ENCODE measurements around the gene JPH3. TPM values are rescaled to one million over a fixed set of nuclear protein-coding genes. Genes with fewer than 3 reads are reported as not detected.

The JPH3 gene
- polyA plus RNA-seq, 3 donors = 1.0 to 1.2 (median 1.1) TPM

DNA sequence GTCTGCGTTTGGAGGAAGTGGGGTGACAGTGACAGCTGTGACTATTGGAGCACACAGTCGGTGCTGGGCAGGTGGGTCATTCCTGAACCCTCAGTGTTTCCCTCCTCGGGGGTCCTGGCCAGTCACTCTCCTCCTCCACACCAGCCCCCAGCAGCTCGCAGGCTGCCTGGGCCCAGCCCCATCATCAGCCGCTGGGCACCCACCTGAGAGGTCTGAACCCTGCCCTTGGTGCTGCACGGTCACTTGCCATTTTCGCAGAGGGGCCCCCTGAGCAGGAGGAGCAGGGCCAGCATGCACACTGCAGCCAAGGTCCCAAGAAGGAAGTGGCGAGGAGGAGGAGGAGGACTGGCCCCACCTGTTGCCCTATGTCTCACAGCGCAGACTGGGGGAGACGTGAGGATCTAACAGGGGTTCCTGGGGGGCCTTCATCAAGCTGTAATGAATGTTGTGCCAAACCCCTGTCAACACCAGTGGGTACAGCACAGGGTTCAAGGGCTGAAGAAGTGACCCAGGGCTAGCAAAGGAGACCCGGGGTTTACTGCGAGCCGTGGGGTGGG, 23.0 kb downstream of the JPH3 start:
- DNase-seq = no peak

DNA sequence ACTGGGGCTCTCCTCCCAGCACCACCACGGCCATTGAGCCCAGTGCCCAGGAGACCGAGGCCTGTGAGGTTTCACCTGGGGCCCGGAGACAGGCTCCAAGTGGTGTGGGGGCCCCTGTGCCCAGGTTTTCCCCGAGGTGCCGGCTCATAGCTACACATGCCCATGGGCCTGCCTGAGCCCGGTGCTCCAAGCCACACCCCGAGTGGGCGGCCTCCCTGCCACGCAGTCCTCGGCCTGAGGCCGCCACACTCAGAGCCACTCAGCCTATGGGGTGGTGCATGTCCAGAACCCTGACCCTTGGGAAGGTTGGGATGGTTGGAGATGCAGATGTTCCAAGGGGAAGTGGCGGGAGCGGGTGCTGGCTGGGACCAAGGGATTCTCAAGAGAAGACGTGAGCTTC, 24.1 kb downstream of the JPH3 start:
- DNase-seq = no peak

DNA sequence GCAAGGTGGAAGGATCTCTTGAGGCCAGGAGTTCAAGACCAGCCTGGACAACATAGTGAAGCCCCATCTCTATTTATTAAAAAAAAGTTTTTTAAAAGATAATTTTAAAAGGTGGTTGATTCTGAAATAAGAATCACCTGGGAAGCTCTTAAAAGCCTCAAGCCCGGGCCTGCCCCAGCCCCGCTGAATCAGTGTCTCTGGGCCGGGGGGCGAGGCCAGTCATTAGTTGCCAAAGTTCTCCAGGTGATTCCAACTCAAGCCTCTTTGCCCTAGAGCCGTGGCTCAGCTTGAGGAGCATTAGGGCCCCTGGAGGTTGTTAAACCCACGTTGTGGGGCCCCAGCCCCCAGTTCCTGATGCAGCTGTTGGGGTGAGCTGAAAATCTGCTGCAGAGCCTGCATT, 24.6 kb downstream of the JPH3 start:
- no peak for DNase-seq

DNA sequence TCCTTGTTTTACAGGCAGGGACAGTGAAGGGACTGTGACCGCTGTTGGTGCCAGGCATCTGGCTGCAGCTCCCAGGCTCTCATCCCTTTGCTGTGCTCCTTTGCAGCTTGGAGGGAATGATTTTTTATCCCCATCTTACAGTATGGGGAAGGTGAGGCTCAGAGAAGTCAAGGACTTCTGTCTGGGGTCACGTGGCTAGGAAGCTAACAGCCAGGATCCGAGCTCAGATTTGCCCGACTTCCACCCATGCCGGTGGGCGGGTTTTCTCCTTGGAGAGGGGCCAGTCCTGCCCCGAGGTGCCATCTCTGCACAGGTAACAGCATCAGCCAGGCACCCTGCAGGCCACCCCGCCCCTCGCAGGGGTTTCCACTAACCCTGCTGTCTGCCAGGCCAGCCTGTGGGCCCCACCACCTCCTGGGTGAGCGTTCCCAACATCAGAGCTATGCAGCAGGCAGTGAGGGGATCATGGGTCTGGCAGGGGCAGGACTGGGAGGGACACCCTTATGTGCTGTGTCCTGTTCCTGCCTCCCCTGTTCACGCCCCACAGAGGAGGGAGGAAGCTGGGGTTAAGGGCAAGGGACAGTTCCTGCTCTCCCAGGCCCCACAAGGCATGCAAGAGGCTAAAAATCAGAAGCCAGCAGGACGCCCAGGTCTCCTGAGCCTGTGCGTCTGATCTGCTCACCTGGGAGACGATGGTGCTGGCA, 25.4 kb downstream of the JPH3 start:
- DNase-seq = no peak

DNA sequence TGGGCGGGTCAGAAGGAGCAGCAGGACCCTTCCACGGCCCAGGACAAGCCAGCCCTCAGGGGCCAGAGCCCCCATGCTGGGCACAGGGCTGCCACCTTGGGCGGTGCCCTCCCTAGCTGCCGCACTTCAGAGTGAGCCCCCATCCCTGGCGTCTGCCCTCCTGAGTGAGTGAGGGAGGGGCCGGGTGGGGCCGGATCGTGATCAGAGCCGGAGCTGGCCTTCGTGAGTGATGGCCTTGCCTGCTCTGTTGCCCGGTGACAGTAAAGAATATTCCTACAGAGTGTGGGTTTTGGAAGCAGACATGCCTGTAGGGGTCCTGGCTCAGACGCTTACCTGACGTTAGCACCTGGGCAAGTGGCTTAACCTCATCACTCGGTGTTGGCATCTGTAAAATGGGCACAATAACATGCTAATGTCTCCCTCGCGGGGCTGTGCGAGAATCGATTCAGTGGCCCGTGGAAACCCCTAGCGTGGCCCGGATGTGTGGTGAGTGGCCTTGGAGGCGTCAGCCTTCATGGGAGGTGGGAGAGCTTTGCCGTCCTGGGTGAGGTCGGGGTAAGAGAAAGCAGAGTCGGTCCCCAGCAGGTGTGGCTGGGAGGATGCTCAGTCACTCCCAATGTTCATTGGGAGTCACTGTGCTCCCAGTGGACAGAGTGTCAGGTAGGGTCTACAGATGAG, 26.1 kb downstream of the JPH3 start:
- no peak for DNase-seq

DNA sequence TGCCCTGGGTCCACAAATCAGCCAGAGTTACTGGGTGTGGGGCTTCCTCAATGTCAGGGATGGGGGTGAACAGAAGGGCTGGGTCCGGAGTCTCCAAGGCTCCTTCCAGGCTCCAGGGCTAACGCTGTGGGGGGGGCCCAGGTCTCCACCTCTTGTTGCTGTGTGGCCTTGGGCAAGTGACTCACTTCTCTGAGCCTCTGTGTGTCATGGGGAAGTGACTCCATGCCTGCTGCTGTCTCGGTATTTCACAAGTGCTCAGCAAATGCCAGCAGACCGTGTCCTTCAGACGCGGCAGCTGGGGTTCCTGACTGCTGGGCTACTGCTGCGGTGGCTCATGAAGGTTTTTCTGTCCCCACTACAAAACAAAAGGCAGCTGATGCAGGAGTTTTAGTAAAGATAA, 26.6 kb downstream of the JPH3 start:
- DNase-seq = no peak

DNA sequence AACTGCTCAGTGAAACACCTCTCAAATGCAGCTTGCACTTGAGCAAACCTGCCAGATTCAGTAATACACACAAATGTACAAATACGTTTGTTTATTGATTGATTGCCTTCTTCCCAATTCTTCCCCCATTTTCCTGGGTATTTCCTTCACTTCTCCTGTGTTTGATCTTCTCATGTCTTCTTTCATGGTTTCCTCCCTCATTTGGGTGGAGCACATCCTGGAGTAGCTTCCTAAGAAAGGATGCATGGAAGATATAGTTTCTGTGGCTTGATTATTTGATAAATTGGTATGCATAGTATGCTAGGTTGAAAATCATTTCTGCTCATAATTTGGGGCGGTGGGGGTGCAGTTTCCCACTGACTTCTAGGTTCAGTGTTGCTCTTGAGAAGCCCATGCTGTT, 28.8 kb downstream of the JPH3 start:
- no peak for DNase-seq

DNA sequence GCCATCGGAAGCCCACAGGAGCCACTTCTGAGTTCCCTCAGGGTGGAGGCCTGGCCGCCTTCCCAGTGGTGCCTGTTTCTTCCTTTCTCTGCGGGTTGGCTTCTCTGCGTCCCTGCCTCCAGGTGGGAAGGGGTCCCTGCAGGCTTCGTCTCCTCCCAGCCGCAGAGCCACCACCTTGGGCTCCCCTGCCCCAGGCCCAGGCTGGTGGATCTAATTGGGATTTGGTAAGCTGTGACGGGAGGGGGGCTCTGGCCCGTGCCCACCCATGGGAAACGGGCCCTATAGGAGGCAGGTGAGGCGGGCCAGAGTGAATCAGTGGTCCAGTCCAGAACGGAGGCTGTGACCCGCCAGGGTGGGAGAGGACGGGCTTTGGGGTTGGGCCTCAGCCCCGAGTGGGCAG, 32.1 kb downstream of the JPH3 start:
- no peak for DNase-seq

DNA sequence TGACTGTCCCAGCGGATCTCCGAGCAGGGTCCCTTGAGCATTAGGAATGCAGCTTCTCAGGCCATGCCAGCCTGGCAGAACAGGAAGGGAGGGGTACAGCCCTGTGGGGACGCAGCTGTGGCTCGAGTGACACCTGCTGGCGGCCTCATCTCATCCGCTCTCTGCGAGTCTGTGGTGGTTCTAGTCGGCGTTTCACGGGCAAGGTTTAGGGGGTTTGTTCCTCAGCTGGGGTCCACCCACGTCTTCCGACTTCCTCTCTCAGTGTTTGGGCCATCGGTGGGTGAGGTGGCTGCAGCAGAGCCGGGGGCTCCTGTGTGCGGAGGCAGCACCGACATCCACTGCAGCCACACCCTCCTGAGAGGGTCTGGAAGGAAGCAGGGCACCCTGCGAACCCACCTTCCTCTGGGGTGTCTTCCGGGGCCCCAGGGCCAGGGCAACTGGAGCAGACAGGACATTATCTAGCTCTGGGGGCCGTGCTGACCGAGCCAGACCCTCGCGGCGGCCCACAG, 33.3 kb downstream of the JPH3 start:
- no peak for DNase-seq

DNA sequence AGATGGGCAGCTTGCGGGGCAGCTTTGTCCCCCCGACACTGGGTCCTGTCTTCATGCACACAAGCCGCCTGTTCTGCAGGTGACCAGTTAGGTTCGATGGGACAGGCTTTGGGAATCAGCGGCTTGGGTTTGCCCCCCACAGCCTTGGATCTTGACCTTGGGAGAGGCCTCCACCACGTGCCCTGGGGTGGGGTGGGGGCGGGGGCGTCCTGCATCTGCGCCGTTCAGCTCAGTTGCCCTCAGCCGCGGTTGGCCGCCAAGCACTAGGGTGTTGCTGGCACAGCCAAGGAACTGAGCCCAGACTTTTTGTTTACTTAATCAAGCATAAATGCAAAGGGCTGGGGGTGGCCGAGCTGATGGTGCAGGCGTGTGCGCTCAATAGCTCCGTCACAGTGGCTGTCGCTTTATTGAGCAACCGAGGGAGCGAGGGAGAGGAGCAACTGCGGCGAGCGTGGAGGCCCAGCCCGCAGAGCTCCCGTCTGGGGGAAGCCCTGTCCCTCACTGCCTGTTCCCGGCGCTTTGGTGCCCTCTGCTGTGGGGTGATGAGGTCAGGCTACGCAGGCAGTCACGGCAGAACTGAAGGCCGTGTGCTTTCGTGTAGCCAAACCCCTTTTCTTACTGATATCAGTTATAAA, 33.9 kb downstream of the JPH3 start:
- DNase-seq = peak; percentile 51

DNA sequence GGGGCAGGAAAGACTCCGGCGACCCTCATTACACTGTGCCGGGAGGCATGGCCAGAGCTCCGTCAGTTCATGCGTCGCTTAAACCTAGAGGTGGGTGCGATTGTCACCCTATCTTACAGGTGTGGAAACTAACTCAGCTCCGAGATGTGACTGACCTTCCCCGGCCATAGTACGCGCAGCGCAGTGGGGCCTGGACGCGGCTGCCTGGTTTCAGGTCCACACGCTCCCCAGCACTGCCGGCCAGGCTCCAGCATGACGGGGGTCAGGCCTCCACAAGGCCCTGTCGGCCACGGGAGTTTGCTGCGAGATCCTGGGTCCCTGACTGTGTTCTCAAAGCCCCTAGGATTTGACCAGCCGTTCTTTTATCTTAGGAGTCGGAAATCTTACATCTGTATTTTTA, 34.4 kb downstream of the JPH3 start:
- DNase-seq = no peak

DNA sequence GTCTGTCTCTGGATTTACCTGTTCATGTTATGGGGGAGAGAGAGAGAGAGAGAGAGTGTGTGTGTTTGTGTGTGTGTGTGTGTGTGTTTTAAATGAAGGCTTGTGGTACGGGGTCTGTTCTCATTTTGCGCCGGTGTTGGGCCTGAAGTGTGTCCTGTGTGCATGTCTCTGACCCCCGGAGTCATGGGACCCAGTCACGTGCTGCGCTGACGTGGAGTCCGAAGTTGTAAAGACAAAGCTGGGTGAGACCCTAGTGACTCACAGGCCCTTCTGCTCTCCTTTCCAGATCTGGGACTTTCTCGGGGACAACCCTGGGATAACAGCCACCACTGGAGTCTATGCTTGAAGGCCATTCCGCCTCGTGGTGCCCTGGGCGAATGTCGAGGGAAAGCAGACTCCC, 35.0 kb downstream of the JPH3 start:
- DNase-seq = no peak

DNA sequence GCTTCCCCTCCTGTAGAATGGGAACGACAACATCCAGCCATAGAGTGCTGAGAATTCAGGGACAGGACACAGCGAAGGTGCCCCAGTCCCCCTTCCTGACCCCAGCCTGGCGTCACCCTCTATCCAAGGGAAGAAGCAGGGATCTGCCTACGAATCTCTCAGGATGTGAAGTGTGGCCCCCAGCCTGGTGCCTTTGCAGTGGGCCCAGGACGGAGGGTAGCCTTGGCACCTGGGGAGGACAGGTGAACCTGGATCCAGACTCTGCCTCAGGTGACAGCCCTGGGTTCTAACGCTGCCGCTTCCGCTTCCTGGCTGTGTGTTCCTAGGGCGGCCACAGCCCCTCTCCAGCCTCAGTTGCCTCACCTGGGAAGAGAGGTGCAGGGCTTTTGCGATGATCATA, 36.4 kb downstream of the JPH3 start:
- no peak for DNase-seq

DNA sequence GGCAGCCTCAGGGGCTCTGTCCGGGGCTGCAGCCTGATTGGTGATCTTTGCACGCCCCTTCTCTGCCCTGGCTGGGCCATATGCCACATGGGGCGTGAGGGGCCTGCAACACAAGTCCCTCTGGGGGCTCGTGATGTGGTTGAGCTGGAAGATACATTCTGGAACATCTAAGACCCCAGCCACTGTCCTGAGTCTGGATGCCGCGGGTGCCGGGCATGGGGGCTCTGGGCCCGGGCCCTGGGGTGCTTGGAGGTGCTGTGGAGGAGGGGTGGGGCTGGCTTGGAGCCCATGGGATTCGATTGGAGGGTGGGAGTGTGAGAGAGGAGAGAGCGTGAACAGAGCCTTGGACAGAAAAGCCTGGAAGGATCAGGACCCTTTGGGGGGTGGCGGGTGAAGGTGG, 39.4 kb downstream of the JPH3 start:
- no peak for DNase-seq

DNA sequence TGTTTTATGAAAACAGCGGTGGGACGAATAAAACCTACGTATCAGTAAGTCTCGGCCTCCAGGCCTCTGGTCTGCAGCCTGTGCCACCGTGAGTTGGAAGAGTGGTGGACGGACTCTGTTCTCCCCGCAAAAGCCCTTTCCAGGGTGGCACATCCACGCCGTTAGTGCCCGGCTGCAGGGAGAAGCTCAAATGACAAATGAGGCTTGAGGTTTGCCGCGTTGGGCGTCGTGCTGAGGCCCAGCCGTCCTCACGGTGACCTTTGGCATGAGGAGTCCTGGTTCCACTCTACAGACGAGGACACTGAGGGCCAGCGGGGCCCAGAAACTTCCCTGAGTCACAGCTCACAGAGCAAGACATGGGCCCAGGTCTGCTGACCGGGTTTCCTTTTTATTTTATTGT, 40.2 kb downstream of the JPH3 start:
- no peak for DNase-seq

DNA sequence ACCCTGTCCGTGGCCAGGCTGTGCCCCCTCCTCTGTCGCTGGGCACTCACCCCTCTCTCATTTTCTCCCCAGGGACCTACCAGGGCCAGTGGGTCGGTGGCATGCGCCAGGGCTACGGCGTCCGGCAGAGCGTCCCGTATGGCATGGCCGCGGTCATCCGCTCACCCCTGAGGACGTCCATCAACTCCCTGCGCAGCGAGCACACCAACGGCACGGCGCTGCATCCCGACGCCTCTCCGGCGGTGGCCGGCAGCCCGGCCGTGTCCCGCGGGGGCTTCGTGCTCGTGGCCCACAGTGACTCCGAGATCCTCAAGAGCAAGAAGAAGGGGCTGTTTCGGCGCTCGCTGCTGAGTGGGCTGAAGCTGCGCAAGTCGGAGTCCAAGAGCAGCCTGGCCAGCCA, 41.9 kb downstream of the JPH3 start:
- no peak for DNase-seq

DNA sequence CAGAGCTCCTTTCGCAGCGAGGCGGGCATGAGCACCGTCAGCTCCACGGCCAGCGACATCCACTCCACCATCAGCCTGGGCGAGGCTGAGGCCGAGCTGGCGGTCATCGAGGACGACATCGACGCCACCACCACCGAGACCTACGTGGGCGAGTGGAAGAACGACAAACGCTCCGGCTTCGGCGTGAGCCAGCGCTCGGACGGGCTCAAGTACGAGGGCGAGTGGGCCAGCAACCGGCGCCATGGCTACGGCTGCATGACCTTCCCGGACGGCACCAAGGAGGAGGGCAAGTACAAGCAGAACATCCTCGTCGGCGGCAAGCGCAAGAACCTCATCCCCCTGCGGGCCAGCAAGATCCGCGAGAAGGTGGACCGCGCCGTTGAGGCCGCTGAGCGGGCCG, 42.3 kb downstream of the JPH3 start:
- no peak for DNase-seq

DNA sequence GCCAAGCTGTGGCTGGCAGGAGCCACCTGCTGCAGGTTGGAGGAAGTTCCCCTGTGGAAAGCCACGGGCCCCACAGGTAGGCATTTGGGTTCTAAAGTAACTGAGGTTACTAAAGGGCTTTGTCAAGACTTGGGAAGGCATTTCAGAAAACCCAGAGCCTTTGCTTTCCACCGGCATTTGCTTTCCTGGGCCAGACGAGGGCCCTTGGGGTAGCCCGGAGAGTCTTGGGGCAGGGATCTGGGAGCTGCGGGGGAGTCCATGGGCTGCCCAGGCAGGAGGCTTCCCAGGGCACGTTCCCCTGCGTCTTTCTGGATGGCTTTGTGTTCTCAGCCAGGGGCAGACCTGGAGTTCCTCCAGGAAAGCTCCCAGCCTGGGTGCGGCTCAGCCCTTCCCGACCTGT, 43.5 kb downstream of the JPH3 start:
- DNase-seq = no peak

DNA sequence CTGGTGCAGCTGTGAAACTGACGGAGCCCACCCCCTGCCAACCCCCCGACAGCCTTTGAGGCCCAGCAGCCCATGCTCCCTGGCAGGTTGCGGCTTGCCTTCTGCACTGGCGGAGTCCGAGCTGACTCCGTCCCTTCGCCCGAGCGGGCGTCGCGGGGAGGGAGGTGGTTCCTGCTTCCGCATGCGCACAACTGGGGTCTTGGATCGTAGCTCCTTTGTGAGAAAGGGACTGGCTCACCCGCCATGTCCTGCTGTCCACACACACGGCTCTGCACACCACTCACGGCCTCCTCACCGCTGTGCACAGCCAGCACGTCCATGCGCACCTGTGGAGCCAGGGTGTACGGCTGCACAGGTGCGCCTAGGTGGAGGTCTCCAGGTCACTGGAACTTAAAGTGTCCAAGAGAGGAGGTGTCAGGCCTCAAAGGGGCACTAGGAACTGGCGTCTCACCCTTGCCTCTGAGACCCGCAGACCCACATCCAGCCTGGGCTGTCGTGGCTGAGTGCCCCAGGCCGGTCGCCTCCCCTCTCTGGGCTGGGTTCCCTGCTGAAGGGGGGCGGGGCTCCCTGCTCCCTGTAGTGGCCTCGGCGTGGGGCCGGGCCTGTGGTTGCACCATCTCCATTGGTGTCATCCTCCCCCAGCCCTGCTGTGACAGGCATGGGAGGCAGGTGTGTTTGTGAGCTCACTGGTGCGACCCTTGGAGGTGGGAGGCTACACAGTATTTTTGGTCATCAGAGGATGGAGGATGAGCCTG, 45.3 kb downstream of the JPH3 start:
- DNase-seq = no peak

DNA sequence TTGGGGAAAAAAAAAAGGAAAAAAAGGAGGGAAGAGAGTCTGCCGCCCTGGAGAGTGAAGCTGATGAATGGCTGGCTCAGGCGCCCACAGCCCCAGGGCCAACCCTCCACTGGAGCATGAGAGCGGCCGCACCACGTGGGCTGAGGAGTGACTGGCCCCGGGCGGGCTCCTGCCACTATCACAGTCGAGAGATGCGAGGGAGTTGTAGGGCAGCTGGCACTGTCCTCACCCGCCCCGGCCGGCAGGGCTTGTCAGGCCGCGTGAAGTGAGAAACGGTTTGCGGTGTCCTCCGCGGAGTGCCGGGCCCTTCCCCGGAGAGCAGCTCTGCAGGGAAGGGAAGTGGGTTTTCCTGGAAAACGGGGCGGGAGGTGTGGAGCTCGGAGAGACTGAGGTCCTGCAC, 45.9 kb downstream of the JPH3 start:
- peak; percentile 55 for DNase-seq

DNA sequence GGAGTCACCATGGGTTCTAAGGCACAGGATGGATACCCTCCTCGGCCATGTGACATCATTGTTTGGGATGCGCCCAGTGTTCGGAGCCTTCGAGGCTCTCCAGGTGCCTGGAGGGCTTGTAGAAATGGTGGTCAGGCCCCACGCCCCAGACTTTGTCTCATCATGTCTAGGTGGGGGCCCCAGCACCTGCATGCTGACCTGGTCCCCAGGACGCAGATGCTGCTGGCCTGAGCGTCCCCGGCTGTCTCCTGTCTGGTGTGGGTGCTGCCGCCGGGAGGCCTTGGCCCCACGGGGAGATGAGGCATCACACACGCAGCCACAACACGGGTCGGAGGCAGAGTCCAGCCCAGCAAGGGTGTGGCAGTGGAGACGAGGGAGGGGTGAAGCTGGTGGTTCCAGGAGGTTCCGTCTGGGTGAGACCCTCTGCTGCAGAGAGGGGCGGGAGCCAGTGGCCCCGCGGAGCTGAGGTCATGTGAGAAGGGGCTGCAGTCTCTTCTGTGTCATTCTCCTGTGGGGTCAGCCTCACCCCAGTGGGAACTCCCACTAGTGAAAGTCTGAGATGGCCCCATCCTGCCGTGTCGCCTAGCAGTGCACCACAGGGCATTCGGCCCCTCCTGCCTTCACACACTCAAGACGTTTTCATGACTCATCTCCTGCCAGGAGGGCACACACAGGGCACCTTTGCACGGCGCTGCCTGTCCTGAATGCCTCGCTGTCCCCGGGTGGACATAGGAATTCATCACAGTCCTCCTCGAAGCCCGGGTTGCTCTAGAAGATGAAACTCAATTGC, 46.6 kb downstream of the JPH3 start:
- no peak for DNase-seq
